ENCODE results near the gene CSTF1. TPM values are rescaled to one million over a fixed set of nuclear protein-coding genes. Genes with fewer than 3 reads are reported as not detected.

The CSTF1 gene
- total RNA-seq, 1 experiment from 2014 or later: 44.5 TPM

- TF ChIP-seq CTCF (IDR thresholded peaks at IDR 0.05 in 2 of 3, conservative IDR thresholded peaks at IDR 0.05 in 1 of 3; ENCODE audit: borderline replicate concordance in 1 of 3, insufficient read depth in 1 of 3, low read depth in 2 of 3, low read length in 2 of 3) (no peak), CEBPB (IDR thresholded peaks at IDR 0.05; ENCODE audit: low read depth) (no peak), REST (IDR thresholded peaks at IDR 0.05; ENCODE audit: low read depth) (no peak), POLR2A (IDR thresholded peaks at IDR 0.05; ENCODE audit: borderline replicate concordance, extremely low read depth, insufficient read depth, insufficient read length) (no peak), YY1 (IDR thresholded peaks at IDR 0.05; ENCODE audit: extremely low read depth, insufficient replicate concordance, low read depth, low read length) (no peak), EGR1 (IDR thresholded peaks at IDR 0.05; ENCODE audit: low read depth) (no peak)
Observed at GRCh38 chr20:56437196-56437960, 44.9 kb downstream of the CSTF1 start (continued).

GRCh38 chr20:56438284-56438683 is 45.8 kb downstream of the CSTF1 start:
- H3K9ac ChIP-seq (ENCODE audit: low read length): no peak overlapping the region
- intact Hi-C loops (cut with micrococcal nuclease): no loop called here
- no peak overlapping the region for H3K4me2 ChIP-seq (ENCODE audit: low read length)
- no TSS peak for BruUV-seq (replicated peaks)
- CTCF ChIA-PET: no interaction called here
- no peaks in the 10 kb centered on the region for H3K27me3 ChIP-seq (ENCODE audit: insufficient read depth, low read length)
- H3K36me3 ChIP-seq (ENCODE audit: control insufficient read depth in 1 of 2, insufficient read depth in 2 of 2, low read length in 2 of 2): no peaks in the 10 kb centered on the region
- no peaks in the 10 kb centered on the region for H3K9me3 ChIP-seq (ENCODE audit: control insufficient read depth in 1 of 2, insufficient read depth in 1 of 2, low read depth in 1 of 2, low read length in 2 of 2)
- RAD21 ChIA-PET (ENCODE audit: low non-redundant PET in 1 of 2, low total read pairs in 2 of 2, uncharacterized antibody in 2 of 2, unreplicated experiment in 2 of 2): no interaction called here
- H2AFZ ChIP-seq (ENCODE audit: low read depth, low read length, poor library complexity, severe bottlenecking): no peak overlapping the region
- H3K4me1 ChIP-seq (ENCODE audit: control insufficient read depth in 1 of 2, insufficient read depth in 2 of 2, low read length in 2 of 2): no peaks in the 10 kb centered on the region
- no peaks in the 10 kb centered on the region for H4K20me1 ChIP-seq (ENCODE audit: insufficient read depth)
- POLR2A ChIA-PET: no interaction called here
- H3K27ac ChIP-seq (ENCODE audit: low read depth, low read length): no peak overlapping the region
- no peaks in the 10 kb centered on the region for H3K9me2 ChIP-seq (ENCODE audit: insufficient read depth)
- H3K79me2 ChIP-seq (ENCODE audit: insufficient read depth, low read length): no peaks in the 10 kb centered on the region
- no peak for TF ChIP-seq SP1 (IDR thresholded peaks at IDR 0.05; ENCODE audit: low read depth)
- no peak overlapping the region for H3K4me3 ChIP-seq (replicated peaks in 1 of 2; ENCODE audit: low read depth in 1 of 2, low read length in 2 of 2)
- ATAC-seq (no peak), DNase-seq (ENCODE audit: low read depth, low spot score) (no peak)
